ENCODE results near the gene PLEKHG5. TPM values are rescaled to one million over a fixed set of nuclear protein-coding genes. Genes with fewer than 3 reads are reported as not detected.

Gene PLEKHG5
- total and polyA plus RNA-seq, 2 donors (not counting 1 experiment from before 2014, with no cell fraction given): 0.13 to 0.20 TPM

DNA sequence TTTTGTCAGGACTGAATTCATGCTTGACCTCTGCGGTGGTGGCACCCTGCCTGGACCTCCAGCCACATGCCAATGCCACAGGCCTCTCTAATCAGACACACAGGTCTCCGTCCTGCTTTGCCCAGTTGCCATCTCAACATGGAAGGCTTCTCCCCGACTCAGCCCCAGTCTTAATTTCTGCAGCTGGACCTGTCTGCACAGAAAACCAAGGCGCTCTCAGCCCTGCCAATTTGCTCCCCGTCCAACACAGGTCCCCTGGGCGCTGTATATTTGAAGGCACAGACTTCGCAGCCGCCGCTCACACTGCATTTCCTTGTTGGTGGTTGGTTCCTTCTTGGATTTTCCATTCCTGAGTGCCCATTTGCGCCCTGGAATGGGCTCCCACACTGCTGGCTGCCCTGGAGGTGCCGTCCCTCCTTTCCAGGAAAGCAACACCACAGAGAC, 28.0 kb upstream of the PLEKHG5 start:
- Histone ChIP-seq H3K27ac (ENCODE audit: low read length in 2 of 2) (no peak overlapping the region), H3K9me3 (ENCODE audit: control extremely low read depth in 1 of 3, control insufficient read depth in 2 of 3, insufficient read depth in 1 of 3, low read length in 2 of 3) (no peaks in the 10 kb centered on the region), H3K4me3 (ENCODE audit: control extremely low read depth in 1 of 5, extremely low read depth in 1 of 5, insufficient read depth in 1 of 5, low read depth in 2 of 5, low read length in 4 of 5) (no peak overlapping the region), H4K20me1 (ENCODE audit: control insufficient read depth, insufficient read depth, low read length, poor library complexity, severe bottlenecking) (no peaks in the 10 kb centered on the region), H2AFZ (ENCODE audit: insufficient read depth, low read depth, low read length, poor library complexity, severe bottlenecking) (no peak overlapping the region), H3K79me2 (ENCODE audit: control insufficient read depth, insufficient read depth, low read length) (no peaks in the 10 kb centered on the region), H3K27me3 (replicated peaks in 1 of 4; ENCODE audit: control extremely low read depth in 1 of 4, control insufficient read depth in 3 of 4, insufficient read depth in 4 of 4, low read length in 3 of 4) (no peaks in the 10 kb centered on the region), H3K4me1 (ENCODE audit: control insufficient read depth in 2 of 2, insufficient read depth in 2 of 2, low read length in 2 of 2) (no peaks in the 10 kb centered on the region), H3K4me2 (replicated peaks; ENCODE audit: low read depth, low read length, poor library complexity, severe bottlenecking) (no peak overlapping the region), H3K36me3 (replicated peaks in 1 of 2; ENCODE audit: control extremely low read depth in 1 of 2, control insufficient read depth in 1 of 2, extremely low read depth in 1 of 2, insufficient read depth in 2 of 2, low read length in 1 of 2) (no peaks in the 10 kb centered on the region), H3K9ac (ENCODE audit: low read length) (no peak overlapping the region)
- no peak overlapping the region for H3K27ac Mint-ChIP-seq
- 87% methylated on average over 11 of the region's 11 CpGs for WGBS (ENCODE audit: insufficient coverage)
- no peak for ATAC-seq (ENCODE audit: low read depth)
- TF ChIP-seq, protein P1, sequence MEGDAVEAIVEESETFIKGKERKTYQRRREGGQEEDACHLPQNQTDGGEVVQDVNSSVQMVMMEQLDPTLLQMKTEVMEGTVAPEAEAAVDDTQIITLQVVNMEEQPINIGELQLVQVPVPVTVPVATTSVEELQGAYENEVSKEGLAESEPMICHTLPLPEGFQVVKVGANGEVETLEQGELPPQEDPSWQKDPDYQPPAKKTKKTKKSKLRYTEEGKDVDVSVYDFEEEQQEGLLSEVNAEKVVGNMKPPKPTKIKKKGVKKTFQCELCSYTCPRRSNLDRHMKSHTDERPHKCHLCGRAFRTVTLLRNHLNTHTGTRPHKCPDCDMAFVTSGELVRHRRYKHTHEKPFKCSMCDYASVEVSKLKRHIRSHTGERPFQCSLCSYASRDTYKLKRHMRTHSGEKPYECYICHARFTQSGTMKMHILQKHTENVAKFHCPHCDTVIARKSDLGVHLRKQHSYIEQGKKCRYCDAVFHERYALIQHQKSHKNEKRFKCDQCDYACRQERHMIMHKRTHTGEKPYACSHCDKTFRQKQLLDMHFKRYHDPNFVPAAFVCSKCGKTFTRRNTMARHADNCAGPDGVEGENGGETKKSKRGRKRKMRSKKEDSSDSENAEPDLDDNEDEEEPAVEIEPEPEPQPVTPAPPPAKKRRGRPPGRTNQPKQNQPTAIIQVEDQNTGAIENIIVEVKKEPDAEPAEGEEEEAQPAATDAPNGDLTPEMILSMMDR (IDR thresholded peaks at IDR 0.05): no peak
- TF ChIP-seq EZH2 (IDR thresholded peaks at IDR 0.05; ENCODE audit: borderline replicate concordance, insufficient read depth, low read depth, low read length, poor library complexity, severe bottlenecking): no peak
- no peaks in the 10 kb centered on the region for H3K27me3 Mint-ChIP-seq
- ChIA-PET CTCF (no interaction called here), POLR2A (no interaction called here)
- intact Hi-C loops (cut with micrococcal nuclease): no loop called here
- no peak overlapping the region for H3K4me3 Mint-ChIP-seq
- no peaks in the 10 kb centered on the region for H3K4me1 Mint-ChIP-seq
- no peak for DNase-seq
- H3K9me3 Mint-ChIP-seq (ENCODE audit: insufficient read depth): no peaks in the 10 kb centered on the region

DNA sequence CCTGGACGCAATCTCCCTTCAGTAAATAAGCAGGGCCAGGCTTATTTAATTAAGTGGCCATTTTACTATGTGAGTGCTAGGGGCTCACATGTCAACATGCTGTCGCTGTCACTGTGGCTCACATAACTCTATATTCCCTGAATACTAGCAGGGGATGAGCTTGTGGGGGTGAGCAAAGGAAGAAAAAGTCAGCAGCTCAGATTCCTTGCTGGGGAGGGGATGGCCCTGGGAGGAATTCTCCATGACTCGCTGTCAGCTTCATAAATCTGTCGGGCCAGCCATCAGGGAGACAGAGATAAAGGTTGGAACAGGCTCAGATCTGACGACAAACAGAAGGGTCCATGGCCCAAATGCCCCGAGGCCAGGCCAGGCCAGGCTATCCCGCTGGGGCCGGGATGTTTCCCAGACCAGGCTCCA, 26.0 kb upstream of the PLEKHG5 start:
- Histone ChIP-seq H3K4me1 (ENCODE audit: control insufficient read depth in 2 of 2, insufficient read depth in 2 of 2, low read length in 2 of 2) (no peaks in the 10 kb centered on the region), H3K27me3 (replicated peaks in 1 of 4; ENCODE audit: control extremely low read depth in 1 of 4, control insufficient read depth in 3 of 4, insufficient read depth in 4 of 4, low read length in 3 of 4) (no peaks in the 10 kb centered on the region), H2AFZ (ENCODE audit: insufficient read depth, low read depth, low read length, poor library complexity, severe bottlenecking) (no peak overlapping the region), H3K36me3 (replicated peaks in 1 of 2; ENCODE audit: control extremely low read depth in 1 of 2, control insufficient read depth in 1 of 2, extremely low read depth in 1 of 2, insufficient read depth in 2 of 2, low read length in 1 of 2) (no peaks in the 10 kb centered on the region), H3K9me3 (ENCODE audit: control extremely low read depth in 1 of 3, control insufficient read depth in 2 of 3, insufficient read depth in 1 of 3, low read length in 2 of 3) (no peaks in the 10 kb centered on the region), H3K27ac (ENCODE audit: low read length in 2 of 2) (no peak overlapping the region), H3K9ac (ENCODE audit: low read length) (no peak overlapping the region), H3K4me3 (ENCODE audit: control extremely low read depth in 1 of 5, extremely low read depth in 1 of 5, insufficient read depth in 1 of 5, low read depth in 2 of 5, low read length in 4 of 5) (no peak overlapping the region), H4K20me1 (ENCODE audit: control insufficient read depth, insufficient read depth, low read length, poor library complexity, severe bottlenecking) (no peaks in the 10 kb centered on the region), H3K4me2 (replicated peaks; ENCODE audit: low read depth, low read length, poor library complexity, severe bottlenecking) (no peak overlapping the region), H3K79me2 (ENCODE audit: control insufficient read depth, insufficient read depth, low read length) (no peaks in the 10 kb centered on the region)
- no peak for TF ChIP-seq EZH2 (IDR thresholded peaks at IDR 0.05; ENCODE audit: borderline replicate concordance, insufficient read depth, low read depth, low read length, poor library complexity, severe bottlenecking)
- TF ChIP-seq, protein P1 (IDR thresholded peaks at IDR 0.05): no peak
- H3K4me1 Mint-ChIP-seq: no peaks in the 10 kb centered on the region
- ATAC-seq (ENCODE audit: low read depth): no peak
- no peaks in the 10 kb centered on the region for H3K27me3 Mint-ChIP-seq
- no peak for DNase-seq
- no peaks in the 10 kb centered on the region for H3K9me3 Mint-ChIP-seq (ENCODE audit: insufficient read depth)
- ChIA-PET POLR2A (no interaction called here), CTCF (no interaction called here)
- no peak overlapping the region for H3K27ac Mint-ChIP-seq
- intact Hi-C loops (cut with micrococcal nuclease): no loop called here
- 93% methylated on average over 6 of the region's 8 CpGs for WGBS (ENCODE audit: insufficient coverage)
- H3K4me3 Mint-ChIP-seq: no peak overlapping the region

Data from B cell (primary cell).